GM10266 (cell line): Measurements from ENCODE around the gene PCDH12.

Experiments used
- DNase-seq: peaks from one replicate; pipeline ENCODE4 v3.0.0; 2012; ENCODE audit errors: extremely low spot score
- CTCF ChIP-seq: IDR thresholded peaks from 2 replicates; pipeline ENCODE4 v1.5.1; 2012; ENCODE audit warnings: mild to moderate bottlenecking, low read depth; ENCODE audit not compliant: control insufficient read depth, insufficient read depth; ENCODE audit errors: missing control alignments

PCDH12 gene

GRCh38 chr5:141965071-141965470 lies 7.1 kb upstream of the PCDH12 start:
- TF ChIP-seq CTCF, result no peak
- no peak for DNase-seq

- TF ChIP-seq CTCF, result no peak
- no peak for DNase-seq
Observed at GRCh38 chr5:141963701-141964100, 5.7 kb upstream of the PCDH12 start.

- DNase-seq, result no peak
- TF ChIP-seq CTCF, result no peak
Observed at GRCh38 chr5:141961466-141961865, 3.5 kb upstream of the PCDH12 start.

- DNase-seq, result peak; percentile 87
- TF ChIP-seq CTCF, result peak; percentile 93
Observed at GRCh38 chr5:141960449-141961323, 2.7 kb upstream of the PCDH12 start.

- peak; percentile 6 for DNase-seq
- TF ChIP-seq CTCF, result peak; percentile 32
Observed at GRCh38 chr5:141960018-141960417, 2.0 kb upstream of the PCDH12 start.

- no peak for DNase-seq
- TF ChIP-seq CTCF, result no peak
Observed at GRCh38 chr5:141958546-141959172, 657 bp upstream of the PCDH12 start.
